UCSD-AML1 (cell line): ENCODE data around the gene FGFRL1.

ENCODE experiments used
- DNase-seq: peaks from one replicate; lab custom pipeline; 2025; ENCODE audit not compliant: unreplicated experiment; lab: John Stamatoyannopoulos, UW

The FGFRL1 gene

GRCh38 chr4:1004557-1005485 lies 6.6 kb upstream of the FGFRL1 start:
- no peak for DNase-seq

- DNase-seq, result no peak
Measured at GRCh38 chr4:1006856-1007255, 4.6 kb upstream of the FGFRL1 start.

- no peak for DNase-seq
Measured at GRCh38 chr4:1008840-1009541, 2.4 kb upstream of the FGFRL1 start.

GRCh38 chr4:1009542-1010394 lies 1.7 kb upstream of the FGFRL1 start:
- DNase-seq, result peak; percentile 73

- DNase-seq, result peak; percentile 79
Measured at GRCh38 chr4:1010395-1011021, 918 bp upstream of the FGFRL1 start.

GRCh38 chr4:1011666-1012033 lies 224 bp downstream of the FGFRL1 start:
- DNase-seq, result no peak

GRCh38 chr4:1012034-1012739 lies 761 bp downstream of the FGFRL1 start:
- DNase-seq, result no peak

- DNase-seq, result no peak
Measured at GRCh38 chr4:1013225-1014073, 2.0 kb downstream of the FGFRL1 start.

GRCh38 chr4:1014291-1015167 lies 3.1 kb downstream of the FGFRL1 start:
- DNase-seq, result no peak

- no peak for DNase-seq
Measured at GRCh38 chr4:1015179-1015578, 3.8 kb downstream of the FGFRL1 start.

GRCh38 chr4:1015746-1016145 lies 4.3 kb downstream of the FGFRL1 start:
- no peak for DNase-seq

- DNase-seq, result no peak
Measured at GRCh38 chr4:1017211-1017610, 5.8 kb downstream of the FGFRL1 start.

- DNase-seq, result no peak
Measured at GRCh38 chr4:1017706-1018105, 6.3 kb downstream of the FGFRL1 start.

- DNase-seq, result no peak
Measured at GRCh38 chr4:1018147-1019020, 7.0 kb downstream of the FGFRL1 start.

GRCh38 chr4:1019320-1019719 lies 7.9 kb downstream of the FGFRL1 start:
- no peak for DNase-seq

GRCh38 chr4:1019729-1020470 lies 8.5 kb downstream of the FGFRL1 start:
- no peak for DNase-seq
